BJ (cell line): ENCODE results near the gene FBXW4. TPM values are rescaled to one million over a fixed set of nuclear protein-coding genes. Genes with fewer than 3 reads are reported as not detected.

Source experiments
- CTCF ChIA-PET: fragments of 350-600 bp; formaldehyde crosslinking; extraction: SDS; loops from one replicate; lab custom pipeline; 2021; ENCODE audit warnings: antibody characterized with exemption, inconsistent platforms; lab: Yijun Ruan, JAX
- POLR2A ChIA-PET: fragments of 300-600 bp; sonication (Branson Sonifier 250); formaldehyde crosslinking; extraction: SDS; loops from one replicate; lab custom pipeline; 2021; ENCODE audit warnings: antibody characterized with exemption; lab: Charles Lee
- DNase-seq: peaks from one replicate; pipeline ENCODE4 v3.0.0-alpha.2; 2011; ENCODE audit warnings: low read depth
- H3K27me3 ChIP-seq: 2 replicates; pipeline ENCODE4 v1.6.0; 2011; ENCODE audit warnings: low read length; ENCODE audit not compliant: control insufficient read depth, insufficient read depth
- H3K36me3 ChIP-seq: 2 replicates; pipeline ENCODE4 v1.5.1; 2011; ENCODE audit warnings: low read length; ENCODE audit not compliant: control insufficient read depth, insufficient read depth
- H3K4me3 ChIP-seq: 2 replicates; pipeline ENCODE4 v1.5.1; 2011; ENCODE audit warnings: low read depth, mild to moderate bottlenecking, control low read depth, low read length
- CTCF ChIP-seq: IDR thresholded peaks from 2 replicates; pipeline ENCODE4 v1.5.1; 2011; ENCODE audit warnings: low read depth, mild to moderate bottlenecking, control low read depth, inconsistent platforms, low read length, moderate library complexity; ENCODE audit not compliant: insufficient read depth
- polyA plus RNA-seq: library from polyadenylated mRNA; depleted of rRNA; stranded (reverse); fragments of >200 nt; gene quantifications from 2 replicates; pipeline ENCODE4 v1.2.3, GENCODE V29; 2011

Gene FBXW4
- polyA plus RNA-seq, 1 experiment: 31.2 TPM

DNA sequence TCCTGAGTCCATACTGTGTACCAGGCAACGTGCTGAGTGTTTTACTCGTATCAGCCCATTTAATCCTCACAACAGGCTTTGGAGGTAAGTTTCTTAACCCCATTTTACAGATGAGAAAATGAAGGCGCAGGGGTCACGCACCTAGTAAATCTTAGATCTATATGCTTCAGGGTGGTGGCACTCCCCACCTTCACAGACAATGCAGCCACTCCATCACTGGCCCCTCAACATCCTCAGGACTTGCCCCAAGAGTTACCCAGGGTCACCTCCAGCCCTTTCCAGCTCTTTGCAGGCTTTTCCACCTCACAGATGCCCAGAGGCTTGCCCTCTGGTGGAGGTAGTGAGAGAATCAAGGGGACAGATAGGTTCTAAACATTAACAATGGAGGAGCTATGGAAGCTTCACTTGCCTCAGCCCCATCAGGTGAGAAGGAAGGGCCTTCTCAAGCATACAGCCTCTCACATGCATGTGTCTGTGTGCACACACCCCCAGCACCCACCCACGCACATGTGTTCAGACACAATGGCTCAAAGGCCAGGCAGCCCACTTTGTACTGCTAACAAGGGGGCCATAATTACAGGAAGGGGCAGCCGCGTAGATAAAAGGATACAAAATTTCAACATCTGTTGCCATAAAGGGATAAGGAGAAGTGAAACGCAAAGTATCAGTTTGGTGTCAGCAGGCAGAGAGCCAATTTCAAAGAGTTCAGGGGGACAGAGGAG lies 77.7 kb downstream of the FBXW4 start:
- Histone ChIP-seq H3K4me3 (no peak overlapping the region), H3K36me3 (peaks cover 5% of the 10 kb centered on the region), H3K27me3 (no peaks in the 10 kb centered on the region)
- no peak for DNase-seq
- ChIA-PET POLR2A (no interaction called here), CTCF (interaction anchor here (2.5 kb wide), 1 partner anchor 15 kb away, joined by 8 read pairs; no protein-coding TSS in a partner anchor)
- TF ChIP-seq CTCF: no peak

GRCh38 chr10:101616415-101617101 lies 78.4 kb downstream of the FBXW4 start:
- H3K36me3 ChIP-seq: peaks cover 5% of the 10 kb centered on the region
- DNase-seq: no peak
- H3K4me3 ChIP-seq: no peak overlapping the region
- POLR2A ChIA-PET: no interaction called here
- no peaks in the 10 kb centered on the region for H3K27me3 ChIP-seq
- TF ChIP-seq CTCF: no peak
- CTCF ChIA-PET: interaction anchor here (1.2 to 2.5 kb wide), 3 partner anchors 10 to 14 kb away, joined by 4 to 8 read pairs (median 4); no protein-coding TSS in a partner anchor

- ChIA-PET POLR2A (no interaction called here), CTCF (interaction anchor here (1.2 to 1.3 kb wide), 2 partner anchors 10 to 12 kb away, joined by 4 read pairs; no protein-coding TSS in a partner anchor)
- H3K4me3 ChIP-seq: no peak overlapping the region
- peaks cover 10% of the 10 kb centered on the region for H3K36me3 ChIP-seq
- DNase-seq: no peak
- no peak for TF ChIP-seq CTCF
- no peaks in the 10 kb centered on the region for H3K27me3 ChIP-seq
These were observed 79.3 kb downstream of the FBXW4 start for GRCh38 chr10:101615525-101616116.

- POLR2A ChIA-PET: no interaction called here
These were observed 80.1 kb downstream of the FBXW4 start for GRCh38 chr10:101614663-101615524.

More at GRCh38 chr10:101614663-101615524, 80.1 kb downstream of the FBXW4 start:
- no peak overlapping the region for H3K4me3 ChIP-seq
- TF ChIP-seq CTCF: no peak
- CTCF ChIA-PET: interaction anchor here (0.7 kb wide), 1 partner anchor 167 kb away, joined by 3 read pairs; no protein-coding TSS in a partner anchor
- no peak for DNase-seq
- H3K36me3 ChIP-seq: peaks cover 12% of the 10 kb centered on the region
- no peaks in the 10 kb centered on the region for H3K27me3 ChIP-seq
